Keratinocyte (primary cell): Measurements from ENCODE around the gene CDH13.

Experiments used
- EZH2 ChIP-seq: IDR thresholded peaks from one replicate; pipeline ENCODE4 v1.6.1; 2012; ENCODE audit warnings: inconsistent platforms, mild to moderate bottlenecking, low read length, moderate library complexity
- TF ChIP-seq, protein P1 (sequence below), 3 experiments: IDR thresholded peaks in 1 of 3; conservative IDR thresholded peaks in 1 of 3; optimal IDR thresholded peaks in 1 of 3; 2 replicates in 2 of 3; 3 replicates in 1 of 3; pipeline versions ENCODE3 to v1.5.1; 2011; ENCODE audit warnings: low read length in 3 of 3, mild to moderate bottlenecking in 3 of 3, moderate library complexity in 2 of 3, control low read depth in 1 of 3, inconsistent platforms in 1 of 3; ENCODE audit not compliant: insufficient read depth in 2 of 3; ENCODE audit errors: extremely low read depth in 1 of 3

DNA sequence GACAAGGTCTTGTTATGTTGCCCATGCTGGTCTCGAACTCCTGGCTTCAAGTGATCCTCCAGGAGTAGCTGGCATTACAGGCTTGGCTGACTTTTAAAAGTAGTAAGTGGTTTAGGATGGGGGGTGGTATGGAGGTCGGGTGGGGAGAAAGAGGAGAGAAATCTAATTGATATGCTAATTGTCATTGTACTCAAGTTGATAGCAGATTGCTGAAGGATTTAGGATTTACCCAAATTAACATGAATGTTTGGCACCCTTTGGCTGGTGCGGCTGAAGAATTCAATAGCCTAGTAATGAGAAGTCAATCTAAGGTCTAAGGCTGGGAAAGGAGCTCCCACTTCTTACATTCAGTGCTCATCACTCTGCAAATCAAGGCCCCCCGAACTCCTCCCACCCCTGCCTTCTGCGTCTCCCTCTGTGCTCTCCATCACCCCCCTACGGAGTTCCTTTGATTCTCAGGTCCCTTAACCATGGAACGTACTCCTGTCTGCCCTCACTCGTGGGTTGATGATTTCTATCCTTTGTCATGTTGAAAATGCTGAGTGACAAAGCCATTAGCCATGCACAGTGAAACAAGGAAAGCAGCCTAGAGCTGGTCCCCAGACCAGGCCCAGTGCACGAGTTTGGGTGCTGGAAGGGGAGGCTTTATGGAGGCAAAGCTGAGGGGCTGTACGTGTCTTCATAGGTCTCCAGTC is 17.3 kb downstream of the CDH13 start:
- TF ChIP-seq, protein P1, sequence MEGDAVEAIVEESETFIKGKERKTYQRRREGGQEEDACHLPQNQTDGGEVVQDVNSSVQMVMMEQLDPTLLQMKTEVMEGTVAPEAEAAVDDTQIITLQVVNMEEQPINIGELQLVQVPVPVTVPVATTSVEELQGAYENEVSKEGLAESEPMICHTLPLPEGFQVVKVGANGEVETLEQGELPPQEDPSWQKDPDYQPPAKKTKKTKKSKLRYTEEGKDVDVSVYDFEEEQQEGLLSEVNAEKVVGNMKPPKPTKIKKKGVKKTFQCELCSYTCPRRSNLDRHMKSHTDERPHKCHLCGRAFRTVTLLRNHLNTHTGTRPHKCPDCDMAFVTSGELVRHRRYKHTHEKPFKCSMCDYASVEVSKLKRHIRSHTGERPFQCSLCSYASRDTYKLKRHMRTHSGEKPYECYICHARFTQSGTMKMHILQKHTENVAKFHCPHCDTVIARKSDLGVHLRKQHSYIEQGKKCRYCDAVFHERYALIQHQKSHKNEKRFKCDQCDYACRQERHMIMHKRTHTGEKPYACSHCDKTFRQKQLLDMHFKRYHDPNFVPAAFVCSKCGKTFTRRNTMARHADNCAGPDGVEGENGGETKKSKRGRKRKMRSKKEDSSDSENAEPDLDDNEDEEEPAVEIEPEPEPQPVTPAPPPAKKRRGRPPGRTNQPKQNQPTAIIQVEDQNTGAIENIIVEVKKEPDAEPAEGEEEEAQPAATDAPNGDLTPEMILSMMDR (optimal IDR thresholded peaks at IDR 0.05 in 1 of 3, IDR thresholded peaks at IDR 0.05 in 1 of 3, conservative IDR thresholded peaks at IDR 0.05 in 1 of 3; ENCODE audit: extremely low read depth in 1 of 3, insufficient read depth in 2 of 3, low read length in 3 of 3): no peak
- TF ChIP-seq EZH2: no peak
